ENCODE data around the gene GSDME.

DNA sequence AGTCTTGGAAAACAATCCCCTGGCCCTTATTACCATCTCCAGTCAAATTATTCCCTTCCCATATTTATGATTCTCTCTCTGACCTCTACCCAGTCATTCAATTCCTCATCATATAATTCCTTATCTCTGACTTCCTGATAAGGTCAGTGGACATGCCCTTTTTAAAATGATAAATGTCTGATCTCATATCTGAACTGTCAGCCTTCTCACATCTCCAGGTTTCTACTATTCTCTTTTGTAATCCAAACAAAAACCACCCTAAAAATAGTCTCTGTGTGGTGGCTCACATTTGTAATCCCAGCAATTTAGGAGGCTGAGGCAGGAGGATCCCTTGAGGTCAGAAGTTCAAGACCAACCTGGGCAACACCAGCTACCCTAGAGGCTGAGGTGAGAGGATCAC is 11.9 kb downstream of the GSDME start:
- TF ChIP-seq SUZ12 (IDR thresholded peaks at IDR 0.05; ENCODE audit: extremely low read depth, insufficient read depth, insufficient read length) = no peak
- TF ChIP-seq ZNF274 (IDR thresholded peaks at IDR 0.05; ENCODE audit: low read depth, low read length) = no peak
